ENCODE measurements around the gene FLRT2.

FLRT2 gene

GRCh38 chr14:85702191-85702590 is 172.2 kb downstream of the FLRT2 start:
- TF ChIP-seq CTCF (IDR thresholded peaks at IDR 0.05) = no peak

GRCh38 chr14:85702997-85703396 is 173.1 kb downstream of the FLRT2 start:
- TF ChIP-seq CTCF (IDR thresholded peaks at IDR 0.05) = no peak

All from LNCAP (cell line).